Raji (cell line): ENCODE data around the gene CCDC107.

Experiments used
- POLR2A ChIP-seq: IDR thresholded peaks from 2 replicates; pipeline ENCODE4 v1.6.1; 2011; ENCODE audit warnings: low read depth, low read length, control low read depth; ENCODE audit not compliant: insufficient read depth

Gene CCDC107

DNA sequence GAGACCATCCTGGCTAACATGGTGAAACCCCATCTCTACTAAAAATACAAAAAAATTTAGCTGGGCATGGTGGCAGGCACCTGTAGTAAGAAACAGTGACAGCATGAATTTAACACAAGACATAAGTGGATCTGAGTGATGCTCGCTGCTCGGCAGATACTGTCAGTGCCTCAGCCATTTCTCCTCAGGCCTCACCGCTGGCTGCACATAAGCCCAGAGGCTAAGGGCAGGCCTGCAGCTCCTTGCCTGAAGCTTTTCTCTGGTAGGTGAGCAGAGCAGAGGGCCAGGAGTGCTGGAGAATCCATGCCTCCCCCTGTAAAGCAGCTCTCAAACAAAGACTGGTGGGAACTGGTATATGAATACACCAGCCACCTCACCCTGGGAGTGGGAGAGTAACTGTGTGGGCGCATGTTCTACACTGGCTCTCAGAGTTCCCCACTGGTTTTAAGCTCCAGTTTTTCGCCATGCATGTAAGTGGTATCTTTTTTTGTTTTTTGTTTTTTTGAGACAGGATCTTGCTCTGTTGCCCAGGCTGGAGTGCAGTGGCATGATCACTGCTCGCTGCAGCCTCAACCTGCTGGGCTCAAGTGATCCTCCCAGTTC, 29.6 kb upstream of the CCDC107 start:
- TF ChIP-seq POLR2A = no peak

GRCh38 chr9:35629597-35629996, 28.5 kb upstream of the CCDC107 start:
- no peak for TF ChIP-seq POLR2A

- no peak for TF ChIP-seq POLR2A
These were observed 22.4 kb upstream of the CCDC107 start for GRCh38 chr9:35635730-35636129.

DNA sequence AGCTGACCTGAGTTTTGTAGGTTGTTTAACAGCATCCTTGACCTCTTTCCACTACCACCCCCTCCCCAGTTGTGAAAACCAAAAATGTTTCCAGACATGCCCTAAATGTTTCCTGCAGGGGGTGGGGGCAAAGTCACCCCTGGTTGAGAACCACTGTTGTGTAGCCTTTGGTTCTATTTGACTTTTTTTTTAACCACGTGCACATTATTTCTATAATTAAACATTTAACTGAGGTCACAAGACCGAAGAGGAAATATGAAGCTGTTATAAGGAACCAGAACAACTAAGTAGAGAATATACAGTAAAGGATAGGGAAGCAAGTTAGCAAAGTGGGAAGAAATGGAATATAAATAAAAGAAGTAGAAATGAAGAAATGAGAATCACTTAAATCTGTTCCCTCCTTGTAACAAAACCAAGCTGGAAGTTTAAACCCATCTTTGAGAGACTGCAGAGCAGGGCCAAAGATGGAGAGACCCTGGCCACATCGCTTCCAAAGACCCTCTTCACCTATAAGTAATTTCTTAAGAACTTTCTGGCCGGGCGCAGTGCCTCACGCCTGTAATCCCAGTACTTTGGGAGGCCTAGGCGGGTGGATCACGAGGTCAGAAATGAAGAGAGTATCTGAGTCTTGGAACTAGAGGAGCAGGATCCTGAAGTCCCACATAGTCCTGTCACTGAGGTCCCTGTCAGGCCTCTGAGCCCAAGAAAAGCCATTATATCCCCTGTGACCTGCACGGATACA, 21.8 kb upstream of the CCDC107 start:
- no peak for TF ChIP-seq POLR2A

DNA sequence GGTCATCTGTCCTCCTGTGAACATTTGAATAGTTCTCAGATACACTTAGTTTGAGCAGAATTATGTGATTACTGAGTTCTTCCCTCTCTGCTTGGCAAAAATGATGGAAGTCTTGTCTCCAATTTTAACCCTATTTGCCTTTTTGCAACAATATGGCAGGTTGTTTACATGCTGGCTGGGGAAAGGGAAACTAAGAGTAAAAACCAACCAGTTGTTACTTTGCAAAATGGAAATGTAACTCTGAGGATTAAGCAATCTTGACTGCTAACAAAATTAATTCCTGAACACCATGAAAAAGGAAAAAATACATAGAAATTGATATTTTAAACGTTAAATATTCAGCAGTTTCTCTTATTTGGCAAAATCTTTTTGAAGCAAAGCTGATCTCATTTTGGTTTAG, 18.5 kb upstream of the CCDC107 start:
- TF ChIP-seq POLR2A = no peak

DNA sequence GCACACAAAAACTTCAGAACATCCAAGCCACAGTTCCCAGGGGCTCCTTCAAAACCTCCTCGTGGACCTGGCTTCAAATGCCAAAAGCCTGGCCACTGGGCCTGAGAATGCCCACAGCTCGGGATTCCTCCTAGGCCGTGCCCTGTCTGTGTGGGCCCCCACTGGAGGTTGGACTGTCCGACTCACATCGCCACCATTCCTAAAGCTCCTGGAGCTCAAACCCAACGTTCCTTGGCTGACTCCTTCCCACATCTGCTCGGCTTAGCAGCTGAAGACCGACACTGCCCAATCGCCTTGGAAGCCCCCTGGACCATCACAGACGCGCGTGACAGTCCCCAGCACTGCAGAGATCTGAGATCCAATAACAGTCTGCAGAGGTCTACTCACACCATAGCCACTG, 15.0 kb upstream of the CCDC107 start:
- no peak for TF ChIP-seq POLR2A

DNA sequence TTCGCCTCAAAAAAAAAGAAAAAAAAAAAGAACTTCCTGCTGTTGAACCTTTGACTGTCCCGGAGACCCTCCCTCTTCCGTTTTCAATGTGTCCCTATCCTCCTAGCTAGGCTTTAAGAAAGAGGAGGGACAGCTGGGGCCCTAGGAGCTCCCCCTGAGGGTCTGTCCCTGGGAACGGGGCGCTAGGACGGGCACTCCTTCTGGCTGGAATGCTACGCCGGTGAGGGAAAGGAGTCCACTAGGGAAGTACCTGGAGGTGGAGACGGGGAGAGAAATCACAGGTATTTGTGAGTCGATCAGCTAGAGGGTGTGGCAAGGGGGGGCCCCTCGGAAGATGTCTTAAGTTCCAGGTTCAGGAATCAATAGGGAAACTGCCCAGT, 11.9 kb upstream of the CCDC107 start:
- no peak for TF ChIP-seq POLR2A

GRCh38 chr9:35646533-35647265, 11.4 kb upstream of the CCDC107 start:
- peak; percentile 86 for TF ChIP-seq POLR2A

GRCh38 chr9:35649431-35650340, 8.4 kb upstream of the CCDC107 start:
- TF ChIP-seq POLR2A = peak; percentile 40; the same call in 1 of the 2 replicates

- peak; percentile 75 for TF ChIP-seq POLR2A
These were observed 7.5 kb upstream of the CCDC107 start, which contains the start of gene SIT1 for GRCh38 chr9:35650341-35651158. Gene SIT1, minus strand, starts transcription at chr9:35650931. Its CDS starts 78 bp downstream, at chr9:35650853.

DNA sequence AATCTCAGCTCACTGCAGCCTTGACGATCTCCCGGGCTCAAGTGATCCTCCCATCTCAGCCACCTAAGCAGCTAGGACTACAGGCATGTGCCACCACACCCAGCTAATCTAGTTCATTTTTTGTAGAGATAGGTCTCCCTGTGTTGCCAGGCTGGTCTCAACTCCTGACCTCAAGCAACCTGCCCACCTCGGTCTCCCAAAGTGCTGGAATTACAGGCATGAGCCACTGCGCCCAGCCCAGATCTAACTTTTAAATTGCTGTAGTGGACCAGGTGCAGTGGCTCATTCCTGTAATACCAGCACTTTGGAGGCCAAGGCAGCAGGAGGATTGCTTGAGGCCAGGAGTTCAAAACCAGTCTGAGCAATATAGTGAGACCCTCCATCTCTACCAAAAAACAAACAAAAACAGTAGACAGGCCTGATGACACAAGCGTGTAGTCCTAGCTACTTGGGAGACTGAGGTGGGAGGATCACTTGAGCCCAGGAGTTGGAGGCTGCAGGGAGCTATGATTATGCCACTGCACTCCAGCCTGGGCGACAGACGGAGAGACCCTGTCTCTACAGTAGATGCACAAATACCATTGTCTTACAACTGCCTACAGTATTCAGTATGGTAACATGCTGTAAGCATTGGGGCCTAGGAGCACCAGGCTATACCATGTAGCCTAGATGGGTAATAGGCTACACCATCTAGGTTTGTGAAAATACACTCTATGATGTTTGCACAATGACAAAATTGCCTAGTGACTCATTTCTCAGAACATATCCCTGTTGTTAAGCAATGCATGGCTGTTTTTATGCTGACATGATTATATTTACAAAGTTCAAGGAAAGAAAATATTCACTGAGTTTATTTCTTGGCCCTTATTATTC, 5.9 kb upstream of the CCDC107 start:
- TF ChIP-seq POLR2A = no peak

DNA sequence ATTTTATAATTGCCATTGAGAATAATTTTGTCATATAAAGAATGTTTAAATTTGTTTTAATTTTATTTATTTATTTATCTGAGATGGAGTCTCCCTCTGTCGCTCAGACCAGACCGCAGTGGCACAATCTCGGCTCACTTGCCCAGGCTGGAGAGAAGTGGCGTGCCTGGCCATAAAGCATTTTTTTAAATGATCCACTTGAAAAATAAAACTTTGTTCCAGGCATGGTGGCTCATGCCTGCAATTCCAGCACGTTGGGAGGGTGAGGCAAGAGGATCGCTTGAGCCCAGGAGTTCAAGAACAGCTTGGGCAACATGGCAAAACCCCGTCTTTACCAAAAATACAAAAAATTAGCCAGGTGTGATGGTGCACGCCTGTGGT, 5.3 kb upstream of the CCDC107 start:
- no peak for TF ChIP-seq POLR2A

DNA sequence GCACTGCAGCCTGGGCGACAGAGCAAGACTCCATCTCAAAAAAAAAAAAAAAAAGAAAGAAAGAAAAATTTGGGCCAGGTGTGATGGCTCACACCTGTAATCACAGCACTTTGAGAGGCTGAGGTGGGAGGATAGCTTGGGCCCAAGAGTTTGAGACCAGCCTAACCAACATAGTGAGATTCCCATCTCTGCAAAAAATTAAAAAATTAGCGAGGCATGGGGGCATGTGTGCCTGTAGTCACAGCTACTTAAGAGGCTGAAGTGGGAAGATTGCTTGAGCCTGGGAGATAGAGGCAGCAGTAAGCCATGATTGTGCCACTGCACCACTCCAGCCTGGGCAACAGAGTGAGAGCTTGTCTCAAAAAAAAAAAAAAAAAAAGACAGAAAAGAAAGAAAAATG, 4.5 kb upstream of the CCDC107 start:
- no peak for TF ChIP-seq POLR2A

DNA sequence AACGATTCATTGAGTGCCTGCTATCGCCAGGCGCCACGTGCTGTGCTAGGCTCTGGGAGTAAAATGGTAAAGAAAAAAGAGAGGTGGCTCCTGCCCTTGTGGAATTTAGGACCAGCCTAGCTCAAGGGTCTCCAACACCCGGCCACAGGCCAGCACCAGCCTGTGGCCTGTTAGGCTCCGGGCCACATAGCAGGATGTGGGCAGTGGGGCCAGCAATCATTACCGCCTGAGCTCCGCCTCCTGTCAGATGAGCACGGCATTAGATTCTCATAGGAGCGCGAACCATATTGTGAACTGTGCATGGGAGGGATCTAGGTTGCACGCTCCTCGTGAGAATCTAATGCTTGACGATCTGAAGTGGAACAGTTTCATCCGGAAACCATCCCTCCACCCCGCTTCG, 1.7 kb upstream of the CCDC107 start:
- no peak for TF ChIP-seq POLR2A
